Cardiac muscle cell (in vitro differentiated cells and primary cell): ENCODE results near the gene PALM3. TPM values are rescaled to one million over a fixed set of nuclear protein-coding genes. Genes with fewer than 3 reads are reported as not detected.

Experiments
- DNase-seq, 2 donors: peaks; one replicate each; pipeline versions ENCODE4 v3.0.0 to v3.0.0-alpha.2; 2010 to 2017; ENCODE audit warnings: low read depth in 1 of 2, low spot score in 1 of 2
- H3K27ac ChIP-seq: fragments of 200-600 bp; sonication (generic); 2 replicates; pipeline ENCODE4 v1.5.1; 2016
- H3K27me3 ChIP-seq: fragments of 200-600 bp; sonication (generic); 2 replicates; pipeline ENCODE4 v1.6.0; 2016; ENCODE audit warnings: control low read depth
- H3K36me3 ChIP-seq: fragments of 200-600 bp; sonication (generic); 2 replicates; pipeline ENCODE4 v1.5.1; 2016; ENCODE audit warnings: control low read depth
- H3K4me1 ChIP-seq: fragments of 200-600 bp; sonication (generic); 2 replicates; pipeline ENCODE4 v1.8.1; 2017; ENCODE audit warnings: low read depth, mild to moderate bottlenecking, mixed run types
- H3K4me3 ChIP-seq: fragments of 200-600 bp; sonication (generic); 2 replicates; pipeline ENCODE4 v1.5.1; 2016; ENCODE audit warnings: mild to moderate bottlenecking
- H3K9me3 ChIP-seq: fragments of 200-600 bp; sonication (generic); 2 replicates; pipeline ENCODE4 v1.5.1; 2017; ENCODE audit warnings: low read depth, mild to moderate bottlenecking, control low read depth
- CTCF ChIP-seq: IDR thresholded peaks from 2 replicates; pipeline ENCODE4 v1.5.1; 2012; ENCODE audit warnings: low read depth, mild to moderate bottlenecking, low read length
- polyA plus RNA-seq: library from polyadenylated mRNA; unstranded; fragments of >200 nt; fragmentation: Nextera tagmentation; extraction: Ambion mirVana; gene quantifications from 2 replicates; pipeline ENCODE4 v1.2.1, GENCODE V29; 2016
- total RNA-seq: library from RNA; depleted of rRNA; stranded (reverse); fragments of >200 nt; gene quantifications from 2 replicates; pipeline ENCODE4 v1.2.3, GENCODE V29; 2016

Gene PALM3
- total and polyA plus RNA-seq, 2 experiments from 2014 or later: 0.10 to 0.30 TPM

GRCh38 chr19:14088634-14089411 lies 26.9 kb upstream of the PALM3 start:
- Histone ChIP-seq H3K27ac (no peak overlapping the region), H3K27me3 (no peaks in the 10 kb centered on the region), H3K36me3 (peaks cover 8% of the 10 kb centered on the region), H3K4me1 (peaks cover 9% of the 10 kb centered on the region), H3K4me3 (peak overlapping the region; percentile 89), H3K9me3 (no peaks in the 10 kb centered on the region)
- no peak for DNase-seq
- TF ChIP-seq CTCF: no peak

GRCh38 chr19:14086098-14086497 lies 24.2 kb upstream of the PALM3 start:
- Histone ChIP-seq H3K36me3 (peaks cover 8% of the 10 kb centered on the region), H3K4me3 (no peak overlapping the region), H3K27ac (no peak overlapping the region), H3K9me3 (no peaks in the 10 kb centered on the region), H3K27me3 (no peaks in the 10 kb centered on the region), H3K4me1 (peaks cover 4% of the 10 kb centered on the region)
- TF ChIP-seq CTCF: no peak
- no peak for DNase-seq

- DNase-seq: no peak
- Histone ChIP-seq H3K4me3 (peak within 1 kb of the TSS; percentile 7), H3K4me1 (peaks cover 6% of the 10 kb centered on the region), H3K9me3 (no peaks in the 10 kb centered on the region), H3K27me3 (no peaks in the 10 kb centered on the region), H3K27ac (no peak within 1 kb of the TSS), H3K36me3 (peaks cover 8% of the 10 kb centered on the region)
- TF ChIP-seq CTCF: no peak
Observed at GRCh38 chr19:14085309-14085995, 23.6 kb upstream of the PALM3 start, which contains the start of gene C19orf67. C19orf67 (minus strand) TSS chr19:14085783; CDS start chr19:14085627, 156 bp downstream.

- Histone ChIP-seq H3K27me3 (no peaks in the 10 kb centered on the region), H3K36me3 (no peaks in the 10 kb centered on the region), H3K27ac (no peak overlapping the region), H3K4me3 (no peak overlapping the region), H3K9me3 (no peaks in the 10 kb centered on the region), H3K4me1 (peaks cover 9% of the 10 kb centered on the region)
- no peak for DNase-seq
- TF ChIP-seq CTCF: no peak
Observed at GRCh38 chr19:14082675-14082960, 20.7 kb upstream of the PALM3 start.

- TF ChIP-seq CTCF: no peak
Observed at GRCh38 chr19:14081797-14082674, 20.2 kb upstream of the PALM3 start.

More at GRCh38 chr19:14081797-14082674, 20.2 kb upstream of the PALM3 start:
- no peaks in the 10 kb centered on the region for H3K9me3 ChIP-seq
- H3K4me1 ChIP-seq: peaks cover 9% of the 10 kb centered on the region
- DNase-seq: no peak
- H3K27me3 ChIP-seq: no peaks in the 10 kb centered on the region
- H3K36me3 ChIP-seq: no peaks in the 10 kb centered on the region
- peak overlapping the region; percentile 74 for H3K27ac ChIP-seq
- H3K4me3 ChIP-seq: peak overlapping the region; percentile 69
